GM12891 (cell line): ENCODE data around the gene BEX4.

Experiments
- DNase-seq: peaks from one replicate; pipeline ENCODE4 v3.0.0; 2011; ENCODE audit warnings: low spot score; ENCODE audit not compliant: insufficient read length
- FAIRE-seq: peaks from 2 replicates; lab custom pipeline; 2011; peaks lifted over from hg19 to GRCh38; lab: Jason Lieb, UNC
- PAX5 ChIP-seq: IDR thresholded peaks from 2 replicates; pipeline ENCODE4 v1.6.1; 2011; ENCODE audit warnings: low read length, moderate library complexity, mild to moderate bottlenecking; ENCODE audit not compliant: insufficient read depth, severe bottlenecking
- POLR2A ChIP-seq: IDR thresholded peaks from 2 replicates; pipeline ENCODE4 v1.6.1; 2011; ENCODE audit warnings: low read depth, low read length, control low read depth
- POLR2AphosphoS5 ChIP-seq: IDR thresholded peaks from 2 replicates; pipeline ENCODE4 v1.6.1; 2011; ENCODE audit warnings: low read depth, low read length, control low read depth
- POU2F2 ChIP-seq: IDR thresholded peaks from 2 replicates; pipeline ENCODE4 v1.6.1; 2011; ENCODE audit warnings: low read depth, mild to moderate bottlenecking, control low read depth, low read length, moderate library complexity
- SPI1 ChIP-seq: IDR thresholded peaks from 2 replicates; pipeline ENCODE4 v1.6.1; 2011; ENCODE audit warnings: low read depth, low read length, control low read depth
- TAF1 ChIP-seq: IDR thresholded peaks from 2 replicates; pipeline ENCODE4 v1.6.1; 2011; ENCODE audit warnings: low read depth, low read length, control low read depth

The BEX4 gene

DNA sequence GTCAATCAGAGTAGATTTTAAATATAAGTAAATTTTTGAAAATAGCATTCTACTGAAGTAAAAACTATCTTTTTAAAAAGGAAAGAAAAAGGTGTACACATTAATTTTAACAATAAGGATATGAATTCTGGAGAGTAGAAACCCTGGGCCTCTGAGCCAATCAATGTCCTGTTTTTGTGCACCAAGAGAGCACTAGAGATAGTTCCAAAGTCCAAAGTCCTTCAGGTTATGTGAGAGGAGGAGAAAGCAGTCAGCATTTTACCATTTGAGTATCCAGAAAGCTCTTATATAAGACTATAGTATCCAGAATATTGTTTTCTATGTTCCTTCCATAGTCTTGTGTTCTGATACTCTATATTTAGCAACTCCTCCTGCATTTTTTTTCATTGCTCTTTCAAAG lies 43.4 kb downstream of the BEX4 start:
- FAIRE-seq (no peak), DNase-seq (no peak)
- TF ChIP-seq POLR2A, result no peak
- no peak for TF ChIP-seq SPI1
- no peak for TF ChIP-seq POU2F2
- TF ChIP-seq TAF1, result no peak
- no peak for TF ChIP-seq POLR2AphosphoS5
- no peak for TF ChIP-seq PAX5
